Lower lobe of right lung (tissue), 2 donors: ENCODE results near the gene PPBP. TPM values are rescaled to one million over a fixed set of nuclear protein-coding genes. Genes with fewer than 3 reads are reported as not detected.

Source experiments
- ATAC-seq, 2 donors: fragments of 200-7000 bp; cut with Tn5 transposase; one replicate each; pipeline ENCODE4 v1.9.1; 2020 to 2022; ENCODE audit warnings: mild to moderate bottlenecking in 2 of 2, moderate library complexity in 2 of 2
- DNase-seq: peaks from one replicate; pipeline ENCODE4 v3.0.0-alpha.2; 2020
- H3K27ac ChIP-seq: fragments of 200-600 bp; one replicate; pipeline ENCODE4 v1.8.0; 2022
- H3K27me3 ChIP-seq: fragments of 200-600 bp; one replicate; pipeline ENCODE4 v1.8.0; 2022; ENCODE audit warnings: low read depth
- H3K36me3 ChIP-seq: fragments of 200-600 bp; one replicate; pipeline ENCODE4 v1.8.0; 2022; ENCODE audit warnings: mild to moderate bottlenecking
- H3K4me1 ChIP-seq: fragments of 200-600 bp; one replicate; pipeline ENCODE4 v1.8.0; 2022
- H3K4me3 ChIP-seq: fragments of 200-600 bp; one replicate; pipeline ENCODE4 v1.8.0; 2022; ENCODE audit warnings: mild to moderate bottlenecking
- H3K9me3 ChIP-seq: fragments of 200-600 bp; one replicate; pipeline ENCODE4 v1.8.0; 2022
- intact Hi-C: fragments of 100-400 bp; cut with DNase I; formaldehyde crosslinking; loops from one replicate; pipeline ENCODE4 v1.11.0; 2022
- total RNA-seq: library from RNA; stranded (reverse); fragmentation: NEBNext Ultra II Directional; extraction: Animal tissue kit (Norgen Biotek cat#: 25700); gene quantifications from one replicate; pipeline ENCODE4 v1.2.1, GENCODE V29; 2021
- TF ChIP-seq, protein P1 (sequence below): fragments of 200-600 bp; IDR thresholded peaks from one replicate; pipeline ENCODE4 v1.8.0; 2022; ENCODE audit warnings: antibody characterized with exemption, mild to moderate bottlenecking
- donor health status: DM: no; HTN: yes; CAD: no; lungs with severe emphysema.

PPBP gene
- total RNA-seq, 1 donor from 2014 or later = 9.7 TPM

DNA sequence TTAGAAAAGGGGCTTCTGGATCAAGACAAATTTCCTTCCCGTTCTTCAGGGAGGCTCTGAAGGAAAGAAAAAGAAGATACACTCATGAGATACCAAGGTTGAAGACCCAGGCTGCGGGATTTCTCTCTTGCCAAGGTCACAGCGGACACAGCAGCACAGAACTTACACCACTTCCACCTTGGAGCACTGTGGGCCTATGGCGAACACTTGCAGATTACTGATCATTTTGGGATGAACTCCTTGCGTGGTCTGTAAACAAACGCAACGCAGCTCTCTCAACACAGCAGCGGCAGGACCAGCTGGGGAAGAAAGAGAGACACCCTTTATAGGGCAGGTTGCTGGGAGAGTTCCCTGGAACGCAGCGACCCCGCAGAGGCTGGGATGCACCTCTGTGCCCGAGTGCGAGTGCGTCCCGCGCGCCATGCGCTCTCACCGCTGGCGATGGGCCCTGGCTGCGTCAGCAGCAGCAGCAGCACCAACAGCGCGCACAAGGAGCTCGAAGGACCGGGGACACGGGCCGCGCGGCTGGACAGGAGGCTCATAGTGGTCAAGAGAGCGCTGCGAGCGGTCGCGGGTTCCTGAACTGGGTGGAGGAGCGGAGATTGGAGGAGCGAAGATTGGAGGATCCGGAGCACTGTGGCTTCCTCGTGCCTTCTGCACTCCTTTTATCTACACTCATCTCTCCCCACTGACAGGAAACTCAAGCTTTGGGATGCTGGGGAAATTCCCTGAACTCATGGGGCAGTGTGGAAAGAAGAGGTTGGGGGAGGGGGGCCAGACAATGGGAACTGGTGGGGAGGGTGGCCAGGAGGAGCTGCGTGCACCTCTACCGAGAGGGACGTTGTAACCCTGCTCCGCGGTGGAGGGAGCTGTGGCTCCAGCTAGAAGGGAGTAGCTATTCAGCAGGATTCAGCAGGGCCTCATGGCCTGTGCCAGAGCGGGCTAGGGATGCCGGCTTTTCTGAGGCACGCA, 10.3 kb upstream of the PPBP start, which contains the start of gene CXCL5:
TSS of gene CXCL5 (minus strand) at position 638 of the 972 bp plus-strand sequence. CDS start at position 542, 96 bp downstream.
- no peaks in the 10 kb centered on the region for H3K27me3 ChIP-seq
- intact Hi-C loops = no loop called here
- DNase-seq = peak; percentile 66
- no peaks in the 10 kb centered on the region for H3K9me3 ChIP-seq
- peak within 1 kb of the TSS; percentile 36 for H3K4me3 ChIP-seq
- peaks cover 5% of the 10 kb centered on the region for H3K4me1 ChIP-seq
- H3K27ac ChIP-seq = no peak within 1 kb of the TSS
- no peaks in the 10 kb centered on the region for H3K36me3 ChIP-seq
- ATAC-seq = peak; percentile 89 to 93
- TF ChIP-seq, protein P1, sequence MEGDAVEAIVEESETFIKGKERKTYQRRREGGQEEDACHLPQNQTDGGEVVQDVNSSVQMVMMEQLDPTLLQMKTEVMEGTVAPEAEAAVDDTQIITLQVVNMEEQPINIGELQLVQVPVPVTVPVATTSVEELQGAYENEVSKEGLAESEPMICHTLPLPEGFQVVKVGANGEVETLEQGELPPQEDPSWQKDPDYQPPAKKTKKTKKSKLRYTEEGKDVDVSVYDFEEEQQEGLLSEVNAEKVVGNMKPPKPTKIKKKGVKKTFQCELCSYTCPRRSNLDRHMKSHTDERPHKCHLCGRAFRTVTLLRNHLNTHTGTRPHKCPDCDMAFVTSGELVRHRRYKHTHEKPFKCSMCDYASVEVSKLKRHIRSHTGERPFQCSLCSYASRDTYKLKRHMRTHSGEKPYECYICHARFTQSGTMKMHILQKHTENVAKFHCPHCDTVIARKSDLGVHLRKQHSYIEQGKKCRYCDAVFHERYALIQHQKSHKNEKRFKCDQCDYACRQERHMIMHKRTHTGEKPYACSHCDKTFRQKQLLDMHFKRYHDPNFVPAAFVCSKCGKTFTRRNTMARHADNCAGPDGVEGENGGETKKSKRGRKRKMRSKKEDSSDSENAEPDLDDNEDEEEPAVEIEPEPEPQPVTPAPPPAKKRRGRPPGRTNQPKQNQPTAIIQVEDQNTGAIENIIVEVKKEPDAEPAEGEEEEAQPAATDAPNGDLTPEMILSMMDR = no peak

DNA sequence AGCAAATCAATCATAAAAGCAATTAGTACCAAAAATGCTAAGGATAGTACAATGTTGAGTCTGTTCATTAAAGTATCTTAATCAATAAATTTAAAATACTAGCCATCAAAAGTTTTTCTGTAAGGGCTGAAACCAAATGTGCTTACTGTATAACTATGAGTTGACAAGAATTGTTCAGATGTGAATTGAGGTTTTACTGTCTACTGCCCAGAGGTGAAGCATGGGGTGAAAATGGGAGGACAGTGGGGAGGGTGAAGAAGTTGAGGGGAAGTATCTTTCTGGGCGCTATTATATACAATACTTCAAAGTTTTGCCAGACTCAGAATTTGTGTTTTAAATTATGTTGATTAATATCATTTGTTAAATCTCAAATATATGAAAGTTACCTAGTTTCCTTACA, 4.1 kb upstream of the PPBP start:
- DNase-seq (no peak), ATAC-seq (no peak)
- H3K27ac ChIP-seq = no peak overlapping the region
- H3K36me3 ChIP-seq = no peaks in the 10 kb centered on the region
- intact Hi-C loops = no loop called here
- no peaks in the 10 kb centered on the region for H3K4me1 ChIP-seq
- no peak overlapping the region for H3K4me3 ChIP-seq
- no peaks in the 10 kb centered on the region for H3K27me3 ChIP-seq
- TF ChIP-seq, protein P1 = no peak
- H3K9me3 ChIP-seq = no peaks in the 10 kb centered on the region

DNA sequence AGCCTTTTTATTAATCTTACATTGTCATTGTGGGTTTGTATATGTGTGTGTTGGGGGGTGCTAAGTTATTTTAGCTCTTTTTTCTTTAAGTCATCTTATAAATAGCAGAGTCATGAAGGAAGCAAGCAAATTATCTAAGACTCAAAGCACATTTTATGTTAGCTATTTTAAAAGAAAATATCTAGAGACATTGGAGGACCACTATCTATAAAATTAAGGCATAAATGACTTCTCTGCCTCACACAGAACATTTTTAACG, 3.7 kb upstream of the PPBP start:
- Histone ChIP-seq H3K36me3 (no peaks in the 10 kb centered on the region), H3K4me3 (no peak overlapping the region), H3K27ac (no peak overlapping the region), H3K27me3 (no peaks in the 10 kb centered on the region), H3K4me1 (no peaks in the 10 kb centered on the region), H3K9me3 (no peaks in the 10 kb centered on the region)
- TF ChIP-seq, protein P1 = no peak
- DNase-seq (no peak), ATAC-seq (no peak)
- intact Hi-C loops = no loop called here

DNA sequence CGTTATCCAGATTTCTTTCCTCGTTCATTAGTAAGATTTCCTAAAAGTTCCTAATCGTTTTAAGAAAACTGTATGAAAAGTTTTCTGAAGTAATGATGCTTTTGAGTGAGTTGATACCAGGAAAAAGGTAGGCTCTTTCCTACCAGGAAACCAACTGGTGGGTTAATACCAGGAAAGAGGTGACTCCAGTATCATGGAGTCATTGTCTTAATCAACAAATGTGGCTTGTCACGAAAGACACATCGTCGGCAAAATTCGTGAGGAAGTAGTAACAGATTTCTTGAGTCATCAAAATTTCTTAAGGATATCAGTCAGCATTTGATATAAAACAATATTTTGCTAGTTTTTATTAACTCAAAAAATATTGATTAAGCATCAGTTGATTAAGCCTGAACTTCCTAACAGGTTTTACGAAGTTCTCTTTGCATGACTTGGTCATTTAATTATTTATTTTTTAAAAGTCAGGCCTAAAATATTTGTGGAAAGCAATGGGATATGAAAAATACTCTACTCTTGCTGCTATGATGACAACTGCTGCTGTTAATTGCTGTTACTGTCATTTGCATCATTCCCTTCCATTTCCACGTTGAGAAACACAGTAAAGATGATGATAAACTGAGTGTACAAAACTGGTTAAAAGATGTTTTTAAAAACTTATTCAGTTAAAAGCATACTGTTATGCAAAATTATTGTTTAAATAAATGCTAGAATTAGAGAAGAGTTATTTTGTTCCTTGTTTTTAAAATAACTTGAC, 3.2 kb upstream of the PPBP start:
- Histone ChIP-seq H3K9me3 (no peaks in the 10 kb centered on the region), H3K36me3 (no peaks in the 10 kb centered on the region), H3K27me3 (no peaks in the 10 kb centered on the region), H3K4me3 (no peak overlapping the region), H3K4me1 (no peaks in the 10 kb centered on the region), H3K27ac (no peak overlapping the region)
- ATAC-seq (no peak), DNase-seq (no peak)
- TF ChIP-seq, protein P1 = no peak
- intact Hi-C loops = no loop called here

DNA sequence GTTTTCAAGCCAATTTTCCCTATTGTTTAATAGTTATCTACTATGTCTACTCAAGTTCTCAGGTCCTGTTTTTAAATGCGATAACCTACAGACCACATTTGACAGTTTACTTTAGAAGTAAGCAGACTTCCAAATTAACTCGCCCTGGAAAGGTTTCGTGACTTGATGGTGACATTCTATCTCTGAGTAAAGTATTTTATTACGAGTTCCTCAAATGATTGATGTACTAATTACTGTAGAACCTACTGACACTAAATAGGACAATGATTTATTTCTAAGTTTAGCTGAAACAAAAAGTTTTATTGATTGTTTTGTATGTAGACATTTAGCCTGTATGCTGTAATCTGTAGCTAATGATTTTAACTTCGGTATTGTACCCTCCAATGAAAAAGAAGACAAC, 1.9 kb upstream of the PPBP start:
- DNase-seq (no peak), ATAC-seq (no peak)
- Histone ChIP-seq H3K27me3 (no peaks in the 10 kb centered on the region), H3K4me3 (no peak overlapping the region), H3K4me1 (no peaks in the 10 kb centered on the region), H3K36me3 (no peaks in the 10 kb centered on the region), H3K9me3 (no peaks in the 10 kb centered on the region), H3K27ac (no peak overlapping the region)
- intact Hi-C loops = no loop called here
- TF ChIP-seq, protein P1 = no peak
